ENCODE results near the gene OSTC. TPM values are rescaled to one million over a fixed set of nuclear protein-coding genes. Genes with fewer than 3 reads are reported as not detected.
A peak's percentile ranks its signal among the peaks of the same experiment; 100 is the strongest.

OSTC gene
- total RNA-seq, 2 donors from 2014 or later = 195 to 215 TPM

DNA sequence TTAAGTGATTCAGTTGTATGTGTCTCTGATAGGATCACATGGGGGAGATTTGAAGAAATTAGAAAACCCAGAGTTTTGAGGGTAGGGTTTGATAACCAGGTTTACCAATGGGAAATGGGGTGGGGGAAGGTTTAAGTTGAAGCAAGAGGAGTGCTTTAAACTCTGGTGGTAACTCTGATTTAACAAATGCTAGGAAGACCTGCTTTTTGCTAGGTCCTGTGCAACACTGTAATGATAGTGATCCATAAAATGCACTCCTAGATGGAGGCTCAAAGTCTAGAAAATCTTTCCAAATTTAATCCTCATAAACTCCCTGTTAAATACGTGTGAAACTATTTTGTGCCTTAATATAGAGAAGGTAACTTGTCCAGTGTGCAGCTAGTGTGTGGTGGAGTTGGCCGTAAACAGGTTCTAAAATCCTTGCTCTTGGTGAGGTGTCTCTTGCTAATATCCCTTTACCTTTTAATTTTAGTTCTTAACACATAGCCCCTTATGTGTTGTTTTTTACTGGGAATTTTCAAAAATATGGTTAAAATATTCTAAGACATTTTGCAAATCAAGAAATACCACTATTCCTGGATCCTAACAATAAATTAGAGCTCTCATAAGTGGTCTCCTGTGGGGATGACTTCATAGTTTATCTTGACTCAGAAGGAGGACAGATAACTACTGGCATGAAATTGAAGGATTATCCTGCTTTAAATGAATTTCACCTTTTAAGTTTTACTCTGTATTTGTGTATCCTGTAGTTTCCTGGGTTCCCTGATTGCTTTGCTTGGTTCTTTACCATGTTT, 25.9 kb upstream of the OSTC start:
- Histone ChIP-seq H3K36me3 (ENCODE audit: control insufficient read depth, insufficient read depth, low read length) (peaks cover 77% of the 10 kb centered on the region), H3K27ac (ENCODE audit: low read depth, low read length) (no peak overlapping the region), H3K4me3 (ENCODE audit: low read length) (peak overlapping the region; percentile 99), H3K27me3 (ENCODE audit: control insufficient read depth, insufficient read depth, low read length, poor library complexity, severe bottlenecking) (no peaks in the 10 kb centered on the region), H3K4me1 (ENCODE audit: control insufficient read depth, insufficient read depth, low read length) (peaks cover 3% of the 10 kb centered on the region), H3K9me3 (ENCODE audit: control insufficient read depth, low read length) (no peaks in the 10 kb centered on the region), H3K9ac (ENCODE audit: extremely low read depth, low read length, poor library complexity, severe bottlenecking) (no peak overlapping the region)
- H3K27ac Mint-ChIP-seq = peak overlapping the region; percentile 39
- no peaks in the 10 kb centered on the region for H3K9me3 Mint-ChIP-seq
- DNase-seq = no peak
- no peaks in the 10 kb centered on the region for H3K27me3 Mint-ChIP-seq (ENCODE audit: insufficient read depth)
- peak overlapping the region; percentile 99 for H3K4me3 Mint-ChIP-seq
- H3K4me1 Mint-ChIP-seq = peaks cover 31% of the 10 kb centered on the region
- 92% methylated on average over 2 of the region's 2 CpGs; no CpG with 5 or more reads in 1 of the 2 experiments for WGBS, 2 experiments (ENCODE audit: insufficient coverage in 1 of 2, insufficient read length in 1 of 2)
- peaks cover 74% of the 10 kb centered on the region for H3K36me3 Mint-ChIP-seq (ENCODE audit: low read depth)
- TF ChIP-seq, protein P1, sequence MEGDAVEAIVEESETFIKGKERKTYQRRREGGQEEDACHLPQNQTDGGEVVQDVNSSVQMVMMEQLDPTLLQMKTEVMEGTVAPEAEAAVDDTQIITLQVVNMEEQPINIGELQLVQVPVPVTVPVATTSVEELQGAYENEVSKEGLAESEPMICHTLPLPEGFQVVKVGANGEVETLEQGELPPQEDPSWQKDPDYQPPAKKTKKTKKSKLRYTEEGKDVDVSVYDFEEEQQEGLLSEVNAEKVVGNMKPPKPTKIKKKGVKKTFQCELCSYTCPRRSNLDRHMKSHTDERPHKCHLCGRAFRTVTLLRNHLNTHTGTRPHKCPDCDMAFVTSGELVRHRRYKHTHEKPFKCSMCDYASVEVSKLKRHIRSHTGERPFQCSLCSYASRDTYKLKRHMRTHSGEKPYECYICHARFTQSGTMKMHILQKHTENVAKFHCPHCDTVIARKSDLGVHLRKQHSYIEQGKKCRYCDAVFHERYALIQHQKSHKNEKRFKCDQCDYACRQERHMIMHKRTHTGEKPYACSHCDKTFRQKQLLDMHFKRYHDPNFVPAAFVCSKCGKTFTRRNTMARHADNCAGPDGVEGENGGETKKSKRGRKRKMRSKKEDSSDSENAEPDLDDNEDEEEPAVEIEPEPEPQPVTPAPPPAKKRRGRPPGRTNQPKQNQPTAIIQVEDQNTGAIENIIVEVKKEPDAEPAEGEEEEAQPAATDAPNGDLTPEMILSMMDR (conservative IDR thresholded peaks at IDR 0.05) = no peak

DNA sequence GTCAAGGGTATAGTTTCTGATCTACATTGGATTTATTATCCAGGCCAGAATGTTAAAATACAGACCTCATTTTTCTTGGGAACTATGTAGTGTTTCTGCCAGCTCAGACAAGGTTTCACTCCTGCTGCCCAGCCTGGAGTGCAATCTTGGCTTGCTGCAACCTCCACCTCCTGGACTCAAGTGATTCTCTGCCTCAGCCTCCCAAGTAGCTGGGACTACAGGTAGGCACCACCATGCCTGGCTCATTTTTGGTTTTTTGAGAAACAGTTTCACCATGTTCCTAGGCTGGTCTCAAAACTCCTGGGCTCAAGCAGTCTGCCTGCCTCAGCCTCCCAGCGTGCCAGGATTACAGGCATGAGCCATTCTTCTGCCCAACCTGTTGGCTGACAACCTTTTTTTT, 24.3 kb upstream of the OSTC start:
- Histone ChIP-seq H3K9me3 (ENCODE audit: control insufficient read depth, low read length) (no peaks in the 10 kb centered on the region), H3K9ac (ENCODE audit: extremely low read depth, low read length, poor library complexity, severe bottlenecking) (no peak overlapping the region), H3K4me3 (ENCODE audit: low read length) (no peak overlapping the region), H3K4me1 (ENCODE audit: control insufficient read depth, insufficient read depth, low read length) (peaks cover 3% of the 10 kb centered on the region), H3K27me3 (ENCODE audit: control insufficient read depth, insufficient read depth, low read length, poor library complexity, severe bottlenecking) (no peaks in the 10 kb centered on the region), H3K36me3 (ENCODE audit: control insufficient read depth, insufficient read depth, low read length) (peaks cover 92% of the 10 kb centered on the region), H3K27ac (ENCODE audit: low read depth, low read length) (no peak overlapping the region)
- no peak for DNase-seq
- WGBS, 2 experiments (ENCODE audit: insufficient coverage in 1 of 2, insufficient read length in 1 of 2) = 100% methylated on average over 1 of the region's 1 CpG; no CpG with 5 or more reads in 1 of the 2 experiments
- H3K4me1 Mint-ChIP-seq = peaks cover 21% of the 10 kb centered on the region
- no peaks in the 10 kb centered on the region for H3K9me3 Mint-ChIP-seq
- no peak overlapping the region for H3K4me3 Mint-ChIP-seq
- H3K27me3 Mint-ChIP-seq (ENCODE audit: insufficient read depth) = no peaks in the 10 kb centered on the region
- TF ChIP-seq, protein P1 (conservative IDR thresholded peaks at IDR 0.05) = no peak
- no peak overlapping the region for H3K27ac Mint-ChIP-seq
- H3K36me3 Mint-ChIP-seq (ENCODE audit: low read depth) = peaks cover 85% of the 10 kb centered on the region

DNA sequence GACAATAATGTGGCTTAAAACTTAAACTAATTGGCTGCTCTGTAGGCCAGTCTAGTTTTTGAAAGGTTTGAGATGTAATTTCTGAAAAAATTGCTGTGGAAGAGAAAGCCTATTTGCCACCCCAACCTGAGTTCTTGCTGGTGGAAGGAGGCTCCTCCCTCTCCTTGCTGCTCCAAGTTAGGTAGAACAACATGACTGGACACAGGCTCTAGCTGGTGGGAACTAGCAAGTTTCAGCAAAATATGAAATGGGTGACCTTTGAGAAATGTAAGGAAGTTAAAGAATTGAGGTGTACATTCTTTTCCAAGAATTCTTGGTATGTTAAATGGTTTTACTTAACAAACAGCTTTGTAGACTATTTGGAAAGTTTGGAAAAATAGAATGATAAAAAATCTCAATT, 22.0 kb upstream of the OSTC start:
- Histone ChIP-seq H3K9me3 (ENCODE audit: control insufficient read depth, low read length) (no peaks in the 10 kb centered on the region), H3K36me3 (ENCODE audit: control insufficient read depth, insufficient read depth, low read length) (peaks cover 95% of the 10 kb centered on the region), H3K9ac (ENCODE audit: extremely low read depth, low read length, poor library complexity, severe bottlenecking) (no peak overlapping the region), H3K27ac (ENCODE audit: low read depth, low read length) (no peak overlapping the region), H3K4me1 (ENCODE audit: control insufficient read depth, insufficient read depth, low read length) (peaks cover 3% of the 10 kb centered on the region), H3K4me3 (ENCODE audit: low read length) (no peak overlapping the region), H3K27me3 (ENCODE audit: control insufficient read depth, insufficient read depth, low read length, poor library complexity, severe bottlenecking) (no peaks in the 10 kb centered on the region)
- Mint-ChIP-seq H3K27ac (no peak overlapping the region), H3K36me3 (ENCODE audit: low read depth) (peaks cover 76% of the 10 kb centered on the region), H3K27me3 (ENCODE audit: insufficient read depth) (no peaks in the 10 kb centered on the region), H3K4me3 (no peak overlapping the region), H3K4me1 (peaks cover 11% of the 10 kb centered on the region), H3K9me3 (no peaks in the 10 kb centered on the region)
- TF ChIP-seq, protein P1 (conservative IDR thresholded peaks at IDR 0.05) = no peak
- DNase-seq = no peak

Data from endodermal cell (in vitro differentiated cells).